H1 (cell line): ENCODE measurements around the gene PDE4D. TPM values are rescaled to one million over a fixed set of nuclear protein-coding genes. Genes with fewer than 3 reads are reported as not detected.

Experiments
- CTCF ChIA-PET: fragments of 300-600 bp; sonication (Branson Sonifier 250); formaldehyde crosslinking; loops from one replicate; lab custom pipeline; 2021; ENCODE audit not compliant: partially characterized antibody; lab: Charles Lee
- POLR2A ChIA-PET: fragments of 300-600 bp; sonication (Branson Sonifier 250); formaldehyde crosslinking; loops from one replicate; lab custom pipeline; 2021; ENCODE audit warnings: inconsistent platforms; ENCODE audit not compliant: partially characterized antibody; lab: Charles Lee
- DNase-seq, 2 experiments: peaks; one replicate each; pipeline versions ENCODE4 v3.0.0 to v3.0.0-alpha.2; 2010 to 2022; ENCODE audit warnings: low spot score in 2 of 2, low read depth in 1 of 2, mixed read lengths in 1 of 2
- FAIRE-seq: peaks from 2 replicates; lab custom pipeline; 2011; peaks lifted over from hg19 to GRCh38; lab: Jason Lieb, UNC
- H2AFZ ChIP-seq: 2 replicates; pipeline ENCODE4 v1.8.1; 2012; ENCODE audit warnings: low read length, inconsistent platforms
- H2AK5ac ChIP-seq: 2 replicates; pipeline ENCODE4 v1.6.1; 2013; ENCODE audit warnings: low read depth, low read length
- H2BK120ac ChIP-seq: replicated peaks from 2 replicates; pipeline ENCODE3; 2013; ENCODE audit warnings: low read depth, low read length, inconsistent platforms
- H2BK12ac ChIP-seq: 2 replicates; pipeline ENCODE4 v1.6.1; 2013; ENCODE audit warnings: low read depth, low read length
- H2BK15ac ChIP-seq: 2 replicates; pipeline ENCODE4 v1.6.1; 2013; ENCODE audit warnings: low read length
- H2BK20ac ChIP-seq: 2 replicates; pipeline ENCODE4 v1.6.1; 2013; ENCODE audit warnings: low read length
- H2BK5ac ChIP-seq: 2 replicates; pipeline ENCODE4 v1.6.1; 2013; ENCODE audit warnings: low read depth, low read length
- H3K14ac ChIP-seq: 2 replicates; pipeline ENCODE4 v1.6.1; 2013; ENCODE audit warnings: inconsistent platforms; ENCODE audit not compliant: insufficient read length
- H3K18ac ChIP-seq: 2 replicates; pipeline ENCODE4 v1.6.1; 2013; ENCODE audit warnings: low read length; ENCODE audit errors: extremely low read depth
- H3K23ac ChIP-seq: 2 replicates; pipeline ENCODE4 v1.6.1; 2013; ENCODE audit warnings: inconsistent platforms; ENCODE audit not compliant: insufficient read length
- H3K23me2 ChIP-seq: 2 replicates; pipeline ENCODE4 v1.6.1; 2013; ENCODE audit warnings: low read depth, low read length
- H3K27ac ChIP-seq: 2 replicates; pipeline ENCODE4 v1.6.1; 2011; ENCODE audit warnings: low read depth, low read length, inconsistent platforms
- H3K27me3 ChIP-seq, 4 experiments: replicated peaks in 1 of 4; 1 replicate in 1 of 4; 2 replicates in 3 of 4; pipeline versions ENCODE4 v1.6.1 to v1.8.1; 2011 to 2013; ENCODE audit warnings: low read length in 3 of 4, mild to moderate bottlenecking in 3 of 4, inconsistent platforms in 2 of 4, mixed read lengths in 2 of 4, moderate library complexity in 1 of 4; ENCODE audit not compliant: control insufficient read depth in 3 of 4, insufficient read depth in 3 of 4; ENCODE audit errors: extremely low read depth in 1 of 4
- H3K36me3 ChIP-seq, 4 experiments: 2 replicates each; pipeline versions ENCODE4 v1.6.1 to v1.8.1; 2011 to 2013; ENCODE audit warnings: mild to moderate bottlenecking in 4 of 4, low read length in 3 of 4, moderate library complexity in 2 of 4, control low read depth in 1 of 4, inconsistent platforms in 1 of 4; ENCODE audit not compliant: insufficient read depth in 4 of 4, control insufficient read depth in 2 of 4
- H3K4ac ChIP-seq: replicated peaks from 2 replicates; pipeline ENCODE3; 2013; ENCODE audit warnings: low read length, low read depth, mixed read lengths, inconsistent platforms; ENCODE audit not compliant: insufficient read length
- H3K4me1 ChIP-seq, 4 experiments: replicated peaks in 1 of 4; 1 replicate in 1 of 4; 2 replicates in 3 of 4; pipeline versions ENCODE4 v1.6.1 to v1.8.1; 2011 to 2013; ENCODE audit warnings: low read length in 3 of 4, inconsistent platforms in 2 of 4, mixed read lengths in 1 of 4; ENCODE audit not compliant: insufficient read depth in 4 of 4, control insufficient read depth in 3 of 4
- H3K4me2 ChIP-seq, 2 experiments: 2 replicates each; pipeline versions ENCODE4 v1.6.1 to v1.8.1; 2011 to 2013; ENCODE audit warnings: low read depth in 2 of 2, low read length in 2 of 2, control low read depth in 1 of 2, inconsistent platforms in 1 of 2, mild to moderate bottlenecking in 1 of 2; ENCODE audit not compliant: insufficient read depth in 1 of 2
- H3K4me3 ChIP-seq, 4 experiments: fragments of 200-600, 300-600 bp in 1 of 4; sonication (generic), shearing (Covaris generic), sonication (Bioruptor Twin) in 1 of 4; 2 replicates each; pipeline versions ENCODE4 v1.5.1 to v1.8.1; 2011 to 2016; ENCODE audit warnings: low read length in 4 of 4, low read depth in 3 of 4, control low read depth in 2 of 4, inconsistent platforms in 2 of 4, mild to moderate bottlenecking in 2 of 4, mixed read lengths in 1 of 4, moderate library complexity in 1 of 4; ENCODE audit not compliant: insufficient read depth in 2 of 4; ENCODE audit errors: extremely low read depth in 1 of 4
- H3K56ac ChIP-seq: replicated peaks from 2 replicates; pipeline ENCODE3; 2013; ENCODE audit warnings: low read depth, mild to moderate bottlenecking, mixed read lengths, low read length, inconsistent platforms; ENCODE audit not compliant: insufficient read length
- H3K79me1 ChIP-seq: 2 replicates; pipeline ENCODE4 v1.6.1; 2013; ENCODE audit warnings: low read depth, low read length, control low read depth
- H3K79me2 ChIP-seq, 2 experiments: 2 replicates each; pipeline versions ENCODE4 v1.6.1 to v1.8.1; 2012 to 2013; ENCODE audit warnings: low read length in 2 of 2, mild to moderate bottlenecking in 2 of 2, inconsistent platforms in 1 of 2; ENCODE audit not compliant: insufficient read depth in 2 of 2, control insufficient read depth in 1 of 2
- H3K9ac ChIP-seq, 4 experiments: replicated peaks in 1 of 4; 1 replicate in 1 of 4; 2 replicates in 3 of 4; pipeline versions ENCODE4 v1.6.1 to v1.8.1; 2011 to 2013; ENCODE audit warnings: low read depth in 3 of 4, low read length in 3 of 4, control low read depth in 2 of 4, mild to moderate bottlenecking in 2 of 4, moderate library complexity in 2 of 4, inconsistent platforms in 1 of 4; ENCODE audit errors: extremely low read depth in 1 of 4
- H3K9me3 ChIP-seq, 2 experiments: 2 replicates each; pipeline versions ENCODE4 v1.6.1 to v1.8.1; 2012 to 2013; ENCODE audit warnings: mild to moderate bottlenecking in 2 of 2, moderate library complexity in 2 of 2, control low read depth in 1 of 2, inconsistent platforms in 1 of 2, low read depth in 1 of 2, low read length in 1 of 2, mixed read lengths in 1 of 2; ENCODE audit not compliant: insufficient read depth in 2 of 2
- H4K20me1 ChIP-seq, 2 experiments: replicated peaks in 1 of 2; 2 replicates each; pipeline versions ENCODE3 to v1.8.1; 2011 to 2013; ENCODE audit warnings: inconsistent platforms in 2 of 2, low read length in 2 of 2, mild to moderate bottlenecking in 1 of 2; ENCODE audit not compliant: insufficient read depth in 2 of 2, control insufficient read depth in 1 of 2
- H4K5ac ChIP-seq: 2 replicates; pipeline ENCODE4 v1.6.1; 2013; ENCODE audit warnings: low read length, low read depth, mixed read lengths, inconsistent platforms; ENCODE audit not compliant: insufficient read length
- H4K8ac ChIP-seq: 2 replicates; pipeline ENCODE4 v1.8.0; 2013; ENCODE audit warnings: mild to moderate bottlenecking, moderate library complexity, low read length, inconsistent platforms; ENCODE audit not compliant: insufficient read depth; ENCODE audit errors: extremely low read depth
- H4K91ac ChIP-seq: replicated peaks from 2 replicates; pipeline ENCODE3; 2013; ENCODE audit warnings: low read length, mixed read lengths, inconsistent platforms; ENCODE audit not compliant: insufficient read length
- JUND ChIP-seq: IDR thresholded peaks from 2 replicates; pipeline ENCODE4 v1.6.1; 2011; ENCODE audit warnings: mild to moderate bottlenecking, improper control_type of control experiment, low read length
- MAFK ChIP-seq: IDR thresholded peaks from 2 replicates; pipeline ENCODE4 v1.6.1; 2012; ENCODE audit warnings: low read depth, mild to moderate bottlenecking, improper control_type of control experiment, low read length
- NRF1 ChIP-seq: IDR thresholded peaks from 2 replicates; pipeline ENCODE4 v1.6.1; 2011; ENCODE audit warnings: mild to moderate bottlenecking, low read depth, low read length, improper control_type of control experiment
- RNF2 ChIP-seq: fragments of 200-900, 300-1000 bp; sonication (generic); IDR thresholded peaks from 2 replicates; pipeline ENCODE4 v1.7.1; 2016; ENCODE audit warnings: borderline replicate concordance, low read depth, mild to moderate bottlenecking, antibody characterized with exemption, low read length; ENCODE audit not compliant: poor library complexity, severe bottlenecking; ENCODE audit errors: missing control alignments
- WGBS, 2 experiments: shearing (Covaris generic) in 1 of 2; methylation state at CpG; one replicate each; pipeline versions ENCODE4 v1.1.6 to v1.1.7; 2013 to 2015; ENCODE audit warnings: low lambda C conversion rate in 2 of 2, mixed read lengths in 2 of 2, inconsistent platforms in 1 of 2, low coverage in 1 of 2, missing lambda C conversion rate in 1 of 2; ENCODE audit not compliant: insufficient replicate concordance in 2 of 2, insufficient coverage in 1 of 2, insufficient read length in 1 of 2; ENCODE audit errors: extremely low coverage in 1 of 2, missing lambda C conversion rate in 1 of 2; 5-methylcytosine and 5-hydroxymethylcytosine counted together
- polyA plus RNA-seq, 7 experiments: library from polyadenylated mRNA; depleted of rRNA in 3 of 7; stranded (reverse) in 5 of 7; unstranded in 2 of 7; fragments of >200 nt in 5 of 7; fragments of 200-250 nt in 2 of 7; gene quantifications; 1 replicate in 5 of 7; 2 replicates in 1 of 7; 4 replicates in 1 of 7; pipeline versions ENCODE4 v1.2.1 to v1.2.3, GENCODE V29; 2011 to 2013; ENCODE audit warnings: missing spikeins in 2 of 7, mixed read lengths in 2 of 7
- total RNA-seq: library from RNA; stranded (reverse); fragmentation: NEBNext Ultra II Directional; extraction: Animal tissue kit (Norgen Biotek cat#: 25700); gene quantifications from 2 replicates; pipeline ENCODE4 v1.2.1, GENCODE V29; 2021

PDE4D gene
- total and polyA plus RNA-seq, 2 of the 8 experiments (the other 6 are each of a cell fraction or from before 2014, with no cell fraction given), result 2.3 to 3.7 TPM

DNA sequence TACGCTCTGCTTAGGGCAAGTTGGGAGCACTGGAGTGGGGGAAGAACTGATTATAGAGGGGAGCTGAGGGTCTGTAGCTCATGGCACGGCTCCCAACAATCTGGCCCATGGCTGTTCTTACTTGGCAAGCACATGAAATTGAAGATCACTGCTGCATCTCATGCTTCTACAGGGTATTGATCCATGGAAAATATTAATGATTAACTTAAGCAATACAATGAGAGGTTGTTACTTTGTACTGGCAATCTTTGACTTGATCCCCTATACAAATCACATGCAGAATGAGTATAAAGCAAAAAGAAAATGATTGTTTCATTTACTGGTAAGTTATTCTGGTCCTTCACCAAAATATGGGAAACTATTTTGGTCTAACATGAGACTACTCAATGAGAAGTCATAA, 481.1 kb downstream of the PDE4D start:
- Histone ChIP-seq H2BK120ac (no peak overlapping the region), H4K20me1 (no peaks in the 10 kb centered on the region), H3K18ac (no peak overlapping the region), H4K5ac (no peak overlapping the region), H3K9me3 (peaks cover 12 to 16% of the 10 kb centered on the region in 2 experiments), H3K36me3 (no peaks in the 10 kb centered on the region; a peak in 1 of 8 replicates), H3K4me1 (no peaks in the 10 kb centered on the region), H3K23me2 (no peaks in the 10 kb centered on the region), H2BK12ac (no peak overlapping the region), H3K4ac (no peak overlapping the region), H2BK5ac (no peak overlapping the region), H3K4me3 (no peak overlapping the region), H3K79me2 (no peaks in the 10 kb centered on the region), H3K27ac (no peak overlapping the region), H3K79me1 (no peaks in the 10 kb centered on the region), H3K27me3 (no peaks in the 10 kb centered on the region), H2BK15ac (no peak overlapping the region), H3K56ac (no peak overlapping the region), H3K4me2 (no peak overlapping the region), H4K91ac (no peak overlapping the region), H2AFZ (no peak overlapping the region), H3K23ac (no peak overlapping the region), H2BK20ac (no peak overlapping the region), H3K9ac (no peak overlapping the region), H3K14ac (no peak overlapping the region), H4K8ac (no peak overlapping the region), H2AK5ac (no peak overlapping the region)
- WGBS, 2 experiments, result 88% methylated on average over 2 of the region's 2 CpGs; no CpG with 5 or more reads in 1 of the 2 experiments
- DNase-seq, result no peak
- FAIRE-seq, result no peak
- CTCF ChIA-PET, result interaction anchor here (1.2 kb wide), 1 partner anchor 23 kb away, joined by 4 read pairs; no protein-coding TSS in a partner anchor
- POLR2A ChIA-PET, result no interaction called here
- TF ChIP-seq JUND (no peak), NRF1 (no peak), RNF2 (no peak), MAFK (no peak)
